ENCODE data around the gene NEGR1.

Gene NEGR1

GRCh38 chr1:72018562-72018961 is 263.8 kb downstream of the NEGR1 start:
- DNase-seq: no peak

- no peak for DNase-seq
These were observed 267.3 kb downstream of the NEGR1 start for GRCh38 chr1:72015006-72015405.

DNA sequence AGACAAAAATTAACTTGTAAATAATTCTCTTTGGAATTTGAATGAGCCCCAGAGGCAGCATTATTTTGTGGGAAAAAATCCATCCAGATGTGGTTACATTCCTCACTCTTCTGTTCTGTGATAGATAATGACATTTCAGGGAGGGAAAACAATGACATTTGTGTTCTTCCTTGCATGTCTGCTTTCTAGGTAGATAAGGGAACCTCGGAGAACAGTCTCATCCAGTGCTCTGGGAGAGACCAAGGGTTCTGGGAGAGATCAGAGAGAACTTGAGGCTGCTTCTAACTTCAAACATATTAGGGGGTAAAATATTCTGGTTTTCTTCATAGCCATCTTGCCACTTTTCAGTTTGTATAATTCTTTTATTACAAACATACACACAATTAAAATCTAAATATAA is 269.2 kb downstream of the NEGR1 start:
- DNase-seq: no peak

DNA sequence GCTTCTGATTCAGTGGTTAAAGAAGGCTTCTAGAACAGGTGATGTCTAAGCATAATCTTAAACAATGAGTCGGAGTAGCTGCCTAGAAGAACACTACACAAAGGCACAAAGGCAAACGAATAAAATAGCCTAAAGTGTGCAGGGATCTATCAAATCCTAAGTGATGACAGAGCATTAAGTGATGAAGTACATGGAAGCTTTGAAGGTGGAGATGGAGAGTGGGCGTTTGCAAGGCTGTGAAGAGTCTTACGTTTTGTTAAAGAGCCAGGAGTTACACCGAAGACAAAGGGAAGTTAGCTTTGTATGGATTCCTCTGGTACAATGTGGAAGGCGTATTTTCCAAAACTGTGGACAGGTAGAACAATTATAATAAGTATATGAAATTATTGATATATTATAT is 270.6 kb downstream of the NEGR1 start:
- no peak for DNase-seq

- no peak for DNase-seq
These were observed 272.3 kb downstream of the NEGR1 start for GRCh38 chr1:72010094-72010431.

DNA sequence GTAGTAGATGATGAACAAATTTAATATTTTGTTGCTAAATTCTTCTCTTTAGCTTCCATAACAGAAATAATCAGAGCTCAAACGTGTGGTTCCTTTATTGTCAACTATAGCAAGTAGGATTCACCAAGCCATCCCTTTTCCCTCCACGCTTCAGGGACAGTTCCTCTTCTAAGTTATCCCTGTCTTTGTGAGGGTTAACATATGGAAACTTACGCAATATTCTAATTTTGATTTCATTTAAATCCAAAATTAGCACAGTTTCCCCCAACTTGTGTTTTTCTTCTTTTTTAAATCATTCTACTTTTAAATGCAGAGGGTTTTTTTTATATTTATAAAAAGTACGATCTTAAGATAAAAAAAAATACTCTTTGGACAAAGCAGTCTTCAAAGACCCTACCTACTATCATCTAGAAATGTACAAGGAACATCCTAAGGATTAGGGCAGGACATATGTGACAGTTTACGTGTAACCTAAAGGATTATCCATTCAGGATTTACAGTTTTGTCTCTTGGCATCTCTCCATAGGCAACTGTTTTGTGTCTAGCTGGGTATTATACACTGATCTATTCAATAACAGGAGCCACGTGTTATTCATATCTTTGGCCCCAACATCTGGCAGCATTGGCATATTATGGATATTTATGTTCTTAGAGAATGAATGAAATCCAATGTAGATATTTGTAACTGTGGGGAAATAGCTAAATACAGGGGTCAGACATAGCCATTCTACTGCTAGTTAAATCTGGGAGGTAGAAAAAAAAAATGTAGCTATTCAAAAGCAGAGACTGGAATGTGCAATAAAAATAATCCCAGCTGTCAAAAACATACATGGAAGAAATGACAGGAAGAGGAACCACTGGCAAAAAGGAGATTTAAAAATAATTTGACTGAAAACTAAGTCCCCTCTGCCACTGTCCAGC is 272.9 kb downstream of the NEGR1 start:
- no peak for DNase-seq

GRCh38 chr1:72007312-72007711 is 275.0 kb downstream of the NEGR1 start:
- no peak for DNase-seq

DNA sequence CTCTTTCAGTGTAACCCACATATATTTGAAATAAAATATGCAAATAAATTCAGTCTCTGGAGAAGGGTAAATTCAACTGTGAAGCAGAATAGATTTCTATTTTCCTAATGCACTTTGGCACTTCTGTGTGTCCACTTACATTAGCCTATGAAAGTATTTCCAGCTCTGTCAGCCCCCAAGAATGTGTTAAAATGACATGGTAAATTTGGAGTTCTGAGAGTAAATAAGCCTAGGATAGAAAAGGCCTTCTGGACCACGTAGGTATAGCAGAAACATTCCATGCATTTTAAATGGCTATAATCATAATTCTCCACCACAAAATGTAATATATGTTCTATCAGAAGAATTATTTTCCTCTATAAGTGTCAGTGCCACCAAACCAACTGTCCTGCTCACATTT is 276.2 kb downstream of the NEGR1 start:
- no peak for DNase-seq

- no peak for DNase-seq
These were observed 279.2 kb downstream of the NEGR1 start for GRCh38 chr1:72003092-72003491.

DNA sequence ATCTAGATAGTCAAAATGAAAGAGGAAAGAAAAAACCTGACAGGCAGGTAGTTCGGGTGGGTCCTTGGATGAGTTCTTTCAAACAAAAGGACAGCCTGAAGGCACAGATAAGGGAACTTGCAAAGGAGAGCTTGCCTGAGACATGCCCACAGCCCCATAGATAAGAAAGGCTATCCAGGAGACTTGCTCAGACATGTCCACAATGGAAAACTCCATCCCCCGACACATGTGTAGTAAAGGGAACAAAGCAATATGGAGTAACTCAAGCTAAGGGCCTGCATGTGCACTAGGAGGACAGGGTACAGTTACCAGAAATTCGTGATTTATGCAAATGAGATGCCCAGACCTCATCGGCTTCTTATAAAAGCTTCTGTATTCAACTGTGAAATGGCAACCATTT is 281.5 kb downstream of the NEGR1 start:
- no peak for DNase-seq

DNA sequence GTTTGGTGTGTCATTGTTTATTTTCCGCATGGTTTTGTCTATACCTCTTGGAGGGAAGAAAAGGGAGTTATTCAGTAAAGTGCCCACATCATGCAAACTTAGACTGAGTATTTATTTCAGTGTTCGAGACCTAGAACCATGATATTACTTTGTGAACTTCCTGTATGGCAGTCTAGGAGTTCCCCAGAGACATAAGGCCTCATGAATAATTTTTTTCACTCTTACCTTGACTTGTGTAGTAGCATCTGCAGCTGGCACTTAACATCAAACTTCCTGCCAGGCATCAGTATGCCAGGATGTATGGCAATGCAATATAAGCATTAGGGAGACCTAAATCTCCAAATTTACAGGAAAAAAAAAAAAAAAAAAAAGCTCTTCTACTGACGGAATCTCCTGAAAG is 287.7 kb downstream of the NEGR1 start:
- DNase-seq: no peak

DNA sequence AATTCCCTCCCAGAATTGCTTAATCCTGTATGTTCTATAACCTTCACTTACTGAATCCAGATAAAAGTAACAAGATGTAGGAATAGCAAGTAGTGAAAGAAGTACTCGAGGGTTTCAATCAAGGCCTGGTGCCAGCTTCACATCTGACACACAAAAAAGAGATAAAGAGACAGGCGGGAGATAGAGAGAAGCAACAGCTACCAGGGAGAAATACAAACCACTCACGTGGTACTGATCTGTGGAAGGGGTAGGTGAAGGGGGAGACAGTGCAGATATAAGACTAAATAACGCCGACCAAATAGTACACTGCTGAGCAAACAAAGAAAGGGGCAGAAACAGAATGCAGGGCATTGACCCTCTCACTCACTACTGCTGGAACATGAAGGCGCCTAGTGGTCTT is 295.2 kb downstream of the NEGR1 start:
- no peak for DNase-seq

DNA sequence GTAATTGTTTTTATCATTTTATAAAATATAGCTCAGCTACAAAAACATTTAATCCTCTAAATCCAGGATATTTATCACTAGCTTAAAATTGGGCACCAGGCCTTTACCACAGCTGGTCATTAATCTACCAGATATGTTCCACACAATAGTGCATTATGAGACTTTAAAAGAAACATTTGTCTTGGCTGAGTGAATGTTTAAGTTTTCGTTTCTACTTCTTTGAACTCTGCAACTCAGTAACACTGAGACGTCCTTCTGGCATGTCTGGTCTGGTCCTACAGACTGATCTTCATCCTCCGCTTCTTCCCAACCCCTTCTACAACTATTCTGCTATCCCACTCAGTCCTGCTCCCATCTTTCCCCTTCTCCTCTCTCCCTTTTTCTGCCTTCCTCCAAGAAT is 296.2 kb downstream of the NEGR1 start:
- DNase-seq: no peak

- DNase-seq: no peak
These were observed 301.8 kb downstream of the NEGR1 start for GRCh38 chr1:71980556-71980955.

- DNase-seq: no peak
These were observed 302.5 kb downstream of the NEGR1 start for GRCh38 chr1:71979882-71980281.

DNA sequence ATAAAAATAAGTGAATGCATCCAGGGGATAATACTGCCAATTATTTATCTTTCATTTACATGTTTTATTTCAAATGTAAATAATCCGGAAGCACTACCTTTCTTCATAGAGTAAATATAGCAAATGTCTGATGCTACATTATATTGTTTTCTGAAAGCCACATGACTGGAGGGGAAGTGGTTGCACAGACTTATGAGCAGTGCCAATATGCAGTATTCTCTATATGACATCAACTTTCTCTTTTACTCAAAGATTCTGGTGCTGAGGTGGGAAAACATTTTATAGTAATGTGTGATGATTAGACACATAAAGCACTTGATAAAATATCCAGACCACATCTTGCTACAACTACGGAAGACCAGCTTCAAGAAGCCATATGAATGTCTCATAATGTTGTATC is 314.7 kb downstream of the NEGR1 start:
- no peak for DNase-seq

GRCh38 chr1:71964188-71964587 is 318.2 kb downstream of the NEGR1 start:
- no peak for DNase-seq

GRCh38 chr1:71956613-71957285 is 325.6 kb downstream of the NEGR1 start:
- no peak for DNase-seq

GRCh38 chr1:71950579-71950978 is 331.8 kb downstream of the NEGR1 start:
- no peak for DNase-seq

GRCh38 chr1:71949681-71950080 is 332.7 kb downstream of the NEGR1 start:
- no peak for DNase-seq

DNA sequence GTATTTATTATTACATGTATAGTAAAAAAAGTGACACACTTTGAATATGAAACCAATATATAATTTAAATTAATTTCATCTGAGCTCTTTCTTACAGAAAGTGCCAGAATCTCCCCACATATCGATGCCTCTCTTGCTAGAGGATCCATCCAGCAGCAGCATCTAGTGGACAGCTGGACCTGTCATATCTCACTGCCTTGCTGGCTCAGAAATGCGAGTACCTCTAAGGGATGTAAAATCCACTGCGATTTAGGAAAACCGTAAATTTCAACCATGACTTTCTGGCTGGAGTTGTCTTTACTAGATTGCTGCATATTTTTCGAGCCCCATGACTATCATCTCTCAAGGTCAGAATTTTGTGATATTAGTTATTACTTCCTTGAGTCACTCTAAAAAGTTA is 333.8 kb downstream of the NEGR1 start:
- no peak for DNase-seq

DNA sequence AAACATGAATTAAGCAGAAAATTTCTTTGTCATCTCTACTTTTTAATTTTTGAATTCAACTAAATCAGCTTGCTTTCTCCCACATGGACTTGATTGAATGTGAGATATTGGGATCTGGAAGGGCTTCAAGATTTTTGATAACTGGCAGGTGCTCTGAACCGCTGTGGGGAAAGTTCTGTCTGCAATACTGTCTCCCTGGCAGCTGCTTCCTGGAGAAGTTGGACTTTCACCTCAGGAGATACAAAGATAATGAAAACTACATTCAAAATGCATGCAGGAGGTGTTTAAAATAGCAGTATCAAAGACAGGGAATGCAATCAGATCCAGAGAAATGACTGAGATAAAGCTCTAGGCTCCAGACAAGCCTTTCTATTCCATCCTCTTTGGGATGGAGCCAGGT is 338.3 kb downstream of the NEGR1 start:
- DNase-seq: no peak

DNA sequence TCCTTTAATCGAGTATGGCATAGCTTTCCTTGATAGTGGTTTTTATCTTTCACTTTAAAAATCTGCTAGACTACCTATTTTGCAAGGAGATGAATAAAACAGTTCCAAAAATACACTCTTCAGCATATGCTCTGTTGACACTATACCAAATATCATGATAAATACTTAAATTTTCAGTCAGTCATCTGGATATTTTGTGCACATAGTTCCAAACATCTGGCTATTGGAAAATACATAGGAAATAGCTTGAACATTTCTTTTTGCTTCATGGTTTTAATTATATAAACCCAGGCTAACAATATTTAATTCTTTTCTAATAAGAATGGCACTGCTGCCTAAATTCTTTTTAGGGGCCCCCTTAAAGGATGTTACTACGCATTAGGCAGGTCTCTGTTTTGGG is 342.1 kb downstream of the NEGR1 start:
- DNase-seq: no peak

GRCh38 chr1:71930511-71930910 is 351.8 kb downstream of the NEGR1 start:
- no peak for DNase-seq

All from CD4-positive, alpha-beta T cell treated with Interleukin-21 for 1 hour (primary cell).